22Rv1 (cell line): ENCODE measurements around the gene ANKLE1.

Source experiments
- ZFX ChIP-seq: fragments of 450-650 bp; IDR thresholded peaks from 2 replicates; pipeline ENCODE4 v1.6.1; 2017; ENCODE audit warnings: antibody characterized with exemption, borderline replicate concordance
- TF ChIP-seq, protein P1 (sequence below): fragments of 450-650 bp; IDR thresholded peaks from 2 replicates; pipeline ENCODE4 v1.5.1; 2017; ENCODE audit warnings: mild to moderate bottlenecking

DNA sequence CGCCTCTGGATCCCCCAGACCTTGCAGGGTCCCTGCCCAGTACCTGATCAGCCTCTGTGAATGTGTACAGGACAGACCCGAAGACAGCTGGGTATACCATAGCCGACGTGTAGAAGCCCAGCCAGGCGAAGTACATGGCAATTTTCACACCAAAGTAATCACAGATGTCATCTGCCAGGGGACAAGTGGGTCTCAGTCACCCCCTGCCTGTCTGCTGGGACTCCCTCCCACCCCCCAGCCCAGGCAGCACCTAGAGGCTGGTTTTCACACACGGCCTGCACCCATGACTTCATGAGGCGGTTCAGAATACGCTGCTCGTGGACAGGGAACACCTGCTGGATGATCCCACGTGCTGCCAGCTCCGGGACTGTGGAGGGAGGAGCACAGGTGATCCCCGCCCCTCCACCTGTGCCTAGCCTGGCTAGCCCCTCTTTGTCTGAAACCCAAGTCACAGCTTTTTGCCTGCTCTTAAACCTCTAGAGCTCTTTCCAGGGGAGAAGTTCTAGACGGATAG, 49.4 kb downstream of the ANKLE1 start:
- TF ChIP-seq, protein P1, sequence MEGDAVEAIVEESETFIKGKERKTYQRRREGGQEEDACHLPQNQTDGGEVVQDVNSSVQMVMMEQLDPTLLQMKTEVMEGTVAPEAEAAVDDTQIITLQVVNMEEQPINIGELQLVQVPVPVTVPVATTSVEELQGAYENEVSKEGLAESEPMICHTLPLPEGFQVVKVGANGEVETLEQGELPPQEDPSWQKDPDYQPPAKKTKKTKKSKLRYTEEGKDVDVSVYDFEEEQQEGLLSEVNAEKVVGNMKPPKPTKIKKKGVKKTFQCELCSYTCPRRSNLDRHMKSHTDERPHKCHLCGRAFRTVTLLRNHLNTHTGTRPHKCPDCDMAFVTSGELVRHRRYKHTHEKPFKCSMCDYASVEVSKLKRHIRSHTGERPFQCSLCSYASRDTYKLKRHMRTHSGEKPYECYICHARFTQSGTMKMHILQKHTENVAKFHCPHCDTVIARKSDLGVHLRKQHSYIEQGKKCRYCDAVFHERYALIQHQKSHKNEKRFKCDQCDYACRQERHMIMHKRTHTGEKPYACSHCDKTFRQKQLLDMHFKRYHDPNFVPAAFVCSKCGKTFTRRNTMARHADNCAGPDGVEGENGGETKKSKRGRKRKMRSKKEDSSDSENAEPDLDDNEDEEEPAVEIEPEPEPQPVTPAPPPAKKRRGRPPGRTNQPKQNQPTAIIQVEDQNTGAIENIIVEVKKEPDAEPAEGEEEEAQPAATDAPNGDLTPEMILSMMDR, result no peak
- TF ChIP-seq ZFX, result no peak
